SK-N-SH treated with all-trans-retinoic acid at 6 μM for 48 hours (cell line): Measurements from ENCODE around the gene TSPAN33.

ENCODE experiments used
- ATAC-seq: fragments of 200-7000 bp; cut with Tn5 transposase; 3 replicates; pipeline ENCODE4 v1.9.1; 2020; ENCODE audit warnings: mild to moderate bottlenecking, moderate library complexity
- ARNTL ChIP-seq: fragments of 450-650 bp; formaldehyde crosslinking; IDR thresholded peaks from 2 replicates; pipeline ENCODE4 v1.5.0; 2020; ENCODE audit warnings: low read depth, mild to moderate bottlenecking, moderate library complexity, borderline replicate concordance
- BACH2 ChIP-seq: fragments of 250-450 bp; sonication (Bioruptor Pico); IDR thresholded peaks from 2 replicates; pipeline ENCODE4 v1.9.0; 2021; ENCODE audit warnings: mild to moderate bottlenecking, borderline replicate concordance
- CSDC2 ChIP-seq: fragments of 250-450 bp; sonication (Bioruptor Pico); IDR thresholded peaks from 2 replicates; pipeline ENCODE4 v1.5.0; 2020; ENCODE audit warnings: mild to moderate bottlenecking, moderate library complexity
- ESRRG ChIP-seq: fragments of 250-450 bp; sonication (Bioruptor Pico); IDR thresholded peaks from 2 replicates; pipeline ENCODE4 v1.6.1; 2021; ENCODE audit warnings: mild to moderate bottlenecking
- GLIS3 ChIP-seq: fragments of 250-450 bp; sonication (Bioruptor Pico); IDR thresholded peaks from 2 replicates; pipeline ENCODE4 v1.5.0; 2020; ENCODE audit warnings: mild to moderate bottlenecking, moderate library complexity
- ISL1 ChIP-seq: fragments of 250-450 bp; sonication (Bioruptor Pico); IDR thresholded peaks from 2 replicates; pipeline ENCODE4 v2.1.2; 2022; ENCODE audit warnings: mild to moderate bottlenecking, moderate library complexity
- OSR1 ChIP-seq: fragments of 250-450 bp; sonication (Bioruptor Pico); IDR thresholded peaks from 2 replicates; pipeline ENCODE4 v1.8.0; 2022; ENCODE audit warnings: moderate library complexity, mild to moderate bottlenecking, inconsistent platforms
- PPARA ChIP-seq: fragments of 250-450 bp; sonication (Bioruptor Pico); IDR thresholded peaks from 2 replicates; pipeline ENCODE4 v1.5.0; 2020; ENCODE audit warnings: mild to moderate bottlenecking, borderline replicate concordance
- RARB ChIP-seq: fragments of 250-450 bp; sonication (Bioruptor Pico); IDR thresholded peaks from 2 replicates; pipeline ENCODE4 v1.8.0; 2021; ENCODE audit warnings: mild to moderate bottlenecking, moderate library complexity
- TCF4 ChIP-seq: fragments of 250-450 bp; sonication (Bioruptor Pico); IDR thresholded peaks from 2 replicates; pipeline ENCODE4 v1.8.0; 2021; ENCODE audit warnings: mild to moderate bottlenecking, moderate library complexity, borderline replicate concordance
- TOX ChIP-seq: fragments of 250-450 bp; sonication (Bioruptor Pico); IDR thresholded peaks from 2 replicates; pipeline ENCODE4 v1.8.0; 2021; ENCODE audit warnings: mild to moderate bottlenecking, moderate library complexity, borderline replicate concordance
- ZC3H10 ChIP-seq: fragments of 250-450 bp; sonication (Bioruptor Pico); IDR thresholded peaks from 2 replicates; pipeline ENCODE4 v1.5.1; 2021; ENCODE audit warnings: mild to moderate bottlenecking, moderate library complexity
- ZFP3 ChIP-seq: fragments of 250-450 bp; sonication (Bioruptor Pico); IDR thresholded peaks from 2 replicates; pipeline ENCODE4 v1.5.0; 2020; ENCODE audit warnings: mild to moderate bottlenecking, moderate library complexity
- ZFP30 ChIP-seq: fragments of 450-650 bp; formaldehyde crosslinking; IDR thresholded peaks from 2 replicates; pipeline ENCODE4 v1.5.0; 2022; ENCODE audit warnings: mild to moderate bottlenecking, moderate library complexity
- ZNF565 ChIP-seq: fragments of 450-650 bp; formaldehyde crosslinking; conservative IDR thresholded peaks from 2 replicates; pipeline ENCODE4 v1.5.0; 2020; ENCODE audit warnings: low read depth, mild to moderate bottlenecking, moderate library complexity
- ZNF70 ChIP-seq: fragments of 450-650 bp; formaldehyde crosslinking; IDR thresholded peaks from 2 replicates; pipeline ENCODE4 v1.5.0; 2020; ENCODE audit warnings: mild to moderate bottlenecking, moderate library complexity
- ZNF8 ChIP-seq: fragments of 450-650 bp; formaldehyde crosslinking; IDR thresholded peaks from 2 replicates; pipeline ENCODE4 v1.5.0; 2020; ENCODE audit warnings: mild to moderate bottlenecking, moderate library complexity
- TF ChIP-seq, protein P1 (sequence below): fragments of 250-450 bp; sonication (Bioruptor Pico); IDR thresholded peaks from 2 replicates; pipeline ENCODE4 v1.8.0; 2020; ENCODE audit warnings: mild to moderate bottlenecking, moderate library complexity, borderline replicate concordance
- TF ChIP-seq, protein P2 (sequence below): fragments of 250-450 bp; sonication (Bioruptor Pico); IDR thresholded peaks from 2 replicates; pipeline ENCODE4 v1.8.0; 2021; ENCODE audit warnings: low read depth, mild to moderate bottlenecking, moderate library complexity, borderline replicate concordance
- TF ChIP-seq, protein P3 (sequence below): fragments of 250-450 bp; sonication (Bioruptor Pico); IDR thresholded peaks from 2 replicates; pipeline ENCODE4 v1.5.0; 2020; ENCODE audit warnings: mild to moderate bottlenecking, moderate library complexity
- TF ChIP-seq, protein P4 (sequence below): fragments of 250-450 bp; sonication (Bioruptor Pico); IDR thresholded peaks from 2 replicates; pipeline ENCODE4 v1.5.1; 2021; ENCODE audit warnings: mild to moderate bottlenecking, moderate library complexity
- TF ChIP-seq, protein P5 (sequence below): fragments of 250-450 bp; sonication (Bioruptor Pico); IDR thresholded peaks from 2 replicates; pipeline ENCODE4 v1.5.1; 2020; ENCODE audit warnings: low read depth, mild to moderate bottlenecking, moderate library complexity

The TSPAN33 gene

DNA sequence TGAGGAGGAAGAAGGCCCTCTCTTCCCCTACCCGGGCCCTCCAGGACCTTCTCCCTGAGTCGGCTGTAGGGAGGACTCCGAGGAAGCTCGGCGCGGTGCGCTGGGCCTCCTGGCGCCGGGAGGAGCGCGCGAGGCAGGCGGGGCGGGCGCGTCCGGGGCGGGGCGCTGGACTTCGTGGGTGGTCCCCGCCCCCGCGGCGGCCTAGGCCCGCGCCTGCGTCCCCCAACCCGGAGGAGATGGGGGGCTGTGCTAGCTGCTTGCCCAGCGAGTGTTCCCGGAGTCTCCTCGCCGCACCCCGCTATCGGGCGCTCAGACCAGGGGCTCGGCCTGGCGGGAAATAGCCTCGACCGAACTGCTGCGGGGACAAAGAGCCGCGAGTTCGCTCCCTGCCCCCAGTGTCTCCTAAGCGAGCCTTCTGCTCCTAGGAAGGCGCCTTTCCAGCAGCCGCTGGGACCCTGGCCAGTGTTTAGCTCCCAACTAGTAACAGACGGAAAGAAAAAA, 24.7 kb downstream of the TSPAN33 start (continued):
- TF ChIP-seq BACH2 (no peak), ZNF565 (CRISPR knock-in tag) (no peak)
- TF ChIP-seq, protein P1, sequence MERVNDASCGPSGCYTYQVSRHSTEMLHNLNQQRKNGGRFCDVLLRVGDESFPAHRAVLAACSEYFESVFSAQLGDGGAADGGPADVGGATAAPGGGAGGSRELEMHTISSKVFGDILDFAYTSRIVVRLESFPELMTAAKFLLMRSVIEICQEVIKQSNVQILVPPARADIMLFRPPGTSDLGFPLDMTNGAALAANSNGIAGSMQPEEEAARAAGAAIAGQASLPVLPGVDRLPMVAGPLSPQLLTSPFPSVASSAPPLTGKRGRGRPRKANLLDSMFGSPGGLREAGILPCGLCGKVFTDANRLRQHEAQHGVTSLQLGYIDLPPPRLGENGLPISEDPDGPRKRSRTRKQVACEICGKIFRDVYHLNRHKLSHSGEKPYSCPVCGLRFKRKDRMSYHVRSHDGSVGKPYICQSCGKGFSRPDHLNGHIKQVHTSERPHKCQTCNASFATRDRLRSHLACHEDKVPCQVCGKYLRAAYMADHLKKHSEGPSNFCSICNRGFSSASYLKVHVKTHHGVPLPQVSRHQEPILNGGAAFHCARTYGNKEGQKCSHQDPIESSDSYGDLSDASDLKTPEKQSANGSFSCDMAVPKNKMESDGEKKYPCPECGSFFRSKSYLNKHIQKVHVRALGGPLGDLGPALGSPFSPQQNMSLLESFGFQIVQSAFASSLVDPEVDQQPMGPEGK, result no peak

DNA sequence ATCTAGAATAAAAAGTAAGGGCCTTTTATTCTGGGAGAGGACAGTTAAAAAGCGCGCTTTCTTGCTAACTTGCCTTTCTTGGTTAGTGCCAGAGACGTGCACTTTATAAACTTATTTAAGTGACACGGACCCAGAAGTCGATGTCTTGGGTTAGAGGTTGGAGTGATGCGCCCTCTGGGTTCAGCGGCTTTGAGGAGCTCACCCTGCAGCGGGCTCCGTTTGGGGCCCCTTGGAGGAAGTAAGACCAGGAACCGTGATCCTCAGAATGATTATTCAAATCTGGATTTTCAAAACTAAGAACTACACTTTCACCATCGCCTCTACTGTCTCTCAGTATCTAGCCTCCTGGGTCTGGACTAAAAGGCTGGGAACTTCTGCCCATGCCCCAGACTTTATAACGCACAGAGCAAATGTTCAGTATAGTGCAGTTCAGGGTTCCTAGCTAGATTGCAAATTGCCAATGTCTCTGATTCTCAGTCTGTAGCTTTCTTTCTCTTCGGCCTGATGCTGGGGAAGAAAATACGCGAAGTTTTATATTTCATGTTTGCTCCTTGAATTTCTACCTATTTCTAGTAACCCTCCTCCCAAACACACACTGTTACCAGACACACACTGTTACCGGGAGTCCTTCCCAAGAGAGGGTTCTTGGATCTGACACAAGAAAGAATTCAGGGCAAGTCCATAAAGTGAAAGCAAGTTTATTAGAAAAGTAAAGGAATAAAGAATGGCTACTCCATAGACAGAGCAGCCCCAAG, 25.4 kb downstream of the TSPAN33 start:
- no peak for ATAC-seq
- TF ChIP-seq RARB (CRISPR knock-in tag) (no peak), ESRRG (CRISPR knock-in tag) (no peak), ZFP3 (no peak), CSDC2 (CRISPR knock-in tag) (no peak), ZNF70 (CRISPR knock-in tag) (no peak), PPARA (CRISPR knock-in tag) (no peak), TCF4 (CRISPR knock-in tag) (no peak), ZNF565 (CRISPR knock-in tag) (no peak), GLIS3 (CRISPR knock-in tag) (no peak), TOX (CRISPR knock-in tag) (no peak), OSR1 (CRISPR knock-in tag) (no peak), ZC3H10 (CRISPR knock-in tag) (no peak), ISL1 (CRISPR knock-in tag) (no peak), ZNF8 (CRISPR knock-in tag) (no peak)
- TF ChIP-seq, protein P2, sequence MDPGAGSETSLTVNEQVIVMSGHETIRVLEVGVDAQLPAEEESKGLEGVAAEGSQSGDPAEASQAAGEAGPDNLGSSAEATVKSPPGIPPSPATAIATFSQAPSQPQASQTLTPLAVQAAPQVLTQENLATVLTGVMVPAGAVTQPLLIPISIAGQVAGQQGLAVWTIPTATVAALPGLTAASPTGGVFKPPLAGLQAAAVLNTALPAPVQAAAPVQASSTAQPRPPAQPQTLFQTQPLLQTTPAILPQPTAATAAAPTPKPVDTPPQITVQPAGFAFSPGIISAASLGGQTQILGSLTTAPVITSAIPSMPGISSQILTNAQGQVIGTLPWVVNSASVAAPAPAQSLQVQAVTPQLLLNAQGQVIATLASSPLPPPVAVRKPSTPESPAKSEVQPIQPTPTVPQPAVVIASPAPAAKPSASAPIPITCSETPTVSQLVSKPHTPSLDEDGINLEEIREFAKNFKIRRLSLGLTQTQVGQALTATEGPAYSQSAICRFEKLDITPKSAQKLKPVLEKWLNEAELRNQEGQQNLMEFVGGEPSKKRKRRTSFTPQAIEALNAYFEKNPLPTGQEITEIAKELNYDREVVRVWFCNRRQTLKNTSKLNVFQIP (CRISPR knock-in tag), result no peak
- TF ChIP-seq, protein P3, sequence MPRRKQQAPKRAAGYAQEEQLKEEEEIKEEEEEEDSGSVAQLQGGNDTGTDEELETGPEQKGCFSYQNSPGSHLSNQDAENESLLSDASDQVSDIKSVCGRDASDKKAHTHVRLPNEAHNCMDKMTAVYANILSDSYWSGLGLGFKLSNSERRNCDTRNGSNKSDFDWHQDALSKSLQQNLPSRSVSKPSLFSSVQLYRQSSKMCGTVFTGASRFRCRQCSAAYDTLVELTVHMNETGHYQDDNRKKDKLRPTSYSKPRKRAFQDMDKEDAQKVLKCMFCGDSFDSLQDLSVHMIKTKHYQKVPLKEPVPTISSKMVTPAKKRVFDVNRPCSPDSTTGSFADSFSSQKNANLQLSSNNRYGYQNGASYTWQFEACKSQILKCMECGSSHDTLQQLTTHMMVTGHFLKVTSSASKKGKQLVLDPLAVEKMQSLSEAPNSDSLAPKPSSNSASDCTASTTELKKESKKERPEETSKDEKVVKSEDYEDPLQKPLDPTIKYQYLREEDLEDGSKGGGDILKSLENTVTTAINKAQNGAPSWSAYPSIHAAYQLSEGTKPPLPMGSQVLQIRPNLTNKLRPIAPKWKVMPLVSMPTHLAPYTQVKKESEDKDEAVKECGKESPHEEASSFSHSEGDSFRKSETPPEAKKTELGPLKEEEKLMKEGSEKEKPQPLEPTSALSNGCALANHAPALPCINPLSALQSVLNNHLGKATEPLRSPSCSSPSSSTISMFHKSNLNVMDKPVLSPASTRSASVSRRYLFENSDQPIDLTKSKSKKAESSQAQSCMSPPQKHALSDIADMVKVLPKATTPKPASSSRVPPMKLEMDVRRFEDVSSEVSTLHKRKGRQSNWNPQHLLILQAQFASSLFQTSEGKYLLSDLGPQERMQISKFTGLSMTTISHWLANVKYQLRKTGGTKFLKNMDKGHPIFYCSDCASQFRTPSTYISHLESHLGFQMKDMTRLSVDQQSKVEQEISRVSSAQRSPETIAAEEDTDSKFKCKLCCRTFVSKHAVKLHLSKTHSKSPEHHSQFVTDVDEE (CRISPR knock-in tag), result no peak
- TF ChIP-seq, protein P1, result no peak

DNA sequence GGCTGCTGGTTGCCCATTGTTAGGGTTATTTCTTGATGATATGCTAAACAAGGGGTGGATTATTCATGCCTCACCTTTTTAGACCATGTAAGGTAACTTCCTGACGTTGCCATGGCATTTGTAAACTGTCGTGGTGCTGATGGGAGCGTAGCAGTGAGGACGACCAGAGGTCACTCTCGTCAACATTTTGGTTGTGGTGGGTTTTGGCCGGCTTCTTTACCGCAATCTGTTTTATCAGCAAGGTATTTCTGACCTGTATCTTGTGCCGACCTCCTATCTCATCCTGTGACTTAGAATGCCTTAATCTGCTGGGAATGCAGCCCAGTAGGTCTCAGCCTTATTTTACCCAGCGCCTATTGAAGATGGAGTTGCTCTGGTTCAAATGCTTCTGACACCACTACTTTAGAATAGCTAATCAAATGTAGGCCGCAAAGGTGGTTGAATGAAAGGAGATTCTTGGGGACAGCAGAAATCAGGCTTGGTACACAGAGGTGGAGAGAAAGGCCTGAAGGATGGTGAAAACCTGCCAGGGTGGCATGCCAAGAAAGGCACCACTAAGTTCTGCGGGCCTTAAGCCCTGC, 26.0 kb downstream of the TSPAN33 start:
- ATAC-seq, result no peak
- TF ChIP-seq RARB (CRISPR knock-in tag) (no peak), TOX (CRISPR knock-in tag) (no peak), BACH2 (no peak), CSDC2 (CRISPR knock-in tag) (no peak), TCF4 (CRISPR knock-in tag) (no peak), GLIS3 (CRISPR knock-in tag) (no peak), PPARA (CRISPR knock-in tag) (no peak), ARNTL (no peak), ZFP30 (no peak), ZFP3 (no peak), ISL1 (CRISPR knock-in tag) (no peak), ZC3H10 (CRISPR knock-in tag) (no peak)
- TF ChIP-seq, protein P4, sequence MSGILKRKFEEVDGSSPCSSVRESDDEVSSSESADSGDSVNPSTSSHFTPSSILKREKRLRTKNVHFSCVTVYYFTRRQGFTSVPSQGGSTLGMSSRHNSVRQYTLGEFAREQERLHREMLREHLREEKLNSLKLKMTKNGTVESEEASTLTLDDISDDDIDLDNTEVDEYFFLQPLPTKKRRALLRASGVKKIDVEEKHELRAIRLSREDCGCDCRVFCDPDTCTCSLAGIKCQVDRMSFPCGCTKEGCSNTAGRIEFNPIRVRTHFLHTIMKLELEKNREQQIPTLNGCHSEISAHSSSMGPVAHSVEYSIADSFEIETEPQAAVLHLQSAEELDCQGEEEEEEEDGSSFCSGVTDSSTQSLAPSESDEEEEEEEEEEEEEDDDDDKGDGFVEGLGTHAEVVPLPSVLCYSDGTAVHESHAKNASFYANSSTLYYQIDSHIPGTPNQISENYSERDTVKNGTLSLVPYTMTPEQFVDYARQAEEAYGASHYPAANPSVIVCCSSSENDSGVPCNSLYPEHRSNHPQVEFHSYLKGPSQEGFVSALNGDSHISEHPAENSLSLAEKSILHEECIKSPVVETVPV (CRISPR knock-in tag), result no peak
- TF ChIP-seq, protein P5, sequence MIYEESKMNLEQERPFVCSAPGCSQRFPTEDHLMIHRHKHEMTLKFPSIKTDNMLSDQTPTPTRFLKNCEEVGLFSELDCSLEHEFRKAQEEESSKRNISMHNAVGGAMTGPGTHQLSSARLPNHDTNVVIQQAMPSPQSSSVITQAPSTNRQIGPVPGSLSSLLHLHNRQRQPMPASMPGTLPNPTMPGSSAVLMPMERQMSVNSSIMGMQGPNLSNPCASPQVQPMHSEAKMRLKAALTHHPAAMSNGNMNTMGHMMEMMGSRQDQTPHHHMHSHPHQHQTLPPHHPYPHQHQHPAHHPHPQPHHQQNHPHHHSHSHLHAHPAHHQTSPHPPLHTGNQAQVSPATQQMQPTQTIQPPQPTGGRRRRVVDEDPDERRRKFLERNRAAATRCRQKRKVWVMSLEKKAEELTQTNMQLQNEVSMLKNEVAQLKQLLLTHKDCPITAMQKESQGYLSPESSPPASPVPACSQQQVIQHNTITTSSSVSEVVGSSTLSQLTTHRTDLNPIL (CRISPR knock-in tag), result no peak
- TF ChIP-seq, protein P3 (CRISPR knock-in tag), result no peak
